Gastroesophageal sphincter (tissue), 3 donors: ENCODE results near the gene ALKBH2.
A peak's percentile ranks its signal among the peaks of the same experiment; 100 is the strongest.

ENCODE experiments used
- POLR2A ChIP-seq, 2 donors: fragments of 450-650 bp; IDR thresholded peaks; one replicate each; pipeline ENCODE4 v1.6.1; 2017; ENCODE audit warnings: antibody characterized with exemption in 2 of 2, mild to moderate bottlenecking in 2 of 2, moderate library complexity in 1 of 2
- TF ChIP-seq, protein P1 (sequence below), 4 experiments: fragments of 200-600 bp in 2 of 4; fragments of 450-650 bp in 2 of 4; sonication (generic) in 1 of 4; IDR thresholded peaks; one replicate each; pipeline ENCODE4 v1.5.1; 2017 to 2019; ENCODE audit warnings: antibody characterized with exemption in 4 of 4, mild to moderate bottlenecking in 2 of 4, moderate library complexity in 2 of 4

DNA sequence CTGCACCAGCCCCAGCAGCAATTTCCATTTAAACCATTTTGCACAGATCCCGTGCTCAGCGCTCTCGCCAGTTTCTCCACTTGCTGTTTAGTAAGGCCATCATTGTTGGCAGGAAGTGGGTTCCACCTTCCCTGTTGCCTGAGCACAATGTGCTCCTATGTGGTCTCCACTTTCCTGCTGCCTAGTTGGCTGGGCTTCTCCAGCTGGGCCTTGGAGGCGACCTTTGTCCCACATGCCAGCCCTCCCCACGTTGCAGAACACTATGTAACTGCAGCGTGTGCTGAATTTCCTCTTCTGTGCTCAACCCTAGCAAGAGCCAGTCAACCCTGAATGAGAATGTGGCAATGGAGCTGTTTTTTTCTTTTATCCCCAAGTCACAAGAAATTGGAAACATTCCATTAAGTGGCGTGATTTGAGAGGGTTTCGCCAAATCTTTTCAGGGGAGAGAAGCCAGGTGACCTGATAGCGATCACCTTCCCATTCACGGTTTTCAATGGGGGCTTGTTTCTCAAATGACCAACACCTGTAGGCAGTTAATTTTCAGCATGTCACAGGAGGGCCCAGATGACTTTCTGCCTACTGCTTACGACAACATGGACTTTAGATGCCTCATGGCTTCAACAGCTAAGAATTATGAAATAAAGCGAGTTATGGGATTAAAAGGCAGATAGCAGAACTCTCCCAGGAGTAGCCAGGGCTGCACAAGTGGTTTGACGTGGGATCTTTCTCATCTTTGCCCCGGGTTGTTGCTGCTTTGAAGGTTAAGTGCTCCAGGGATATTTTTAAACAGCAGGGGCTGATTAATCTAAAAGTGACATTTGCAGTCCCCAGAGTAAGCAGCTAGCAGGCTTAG is 22.7 kb upstream of the ALKBH2 start, which contains the start of gene ACACB:
- TF ChIP-seq POLR2A (IDR thresholded peaks at IDR 0.05): peak; percentile 3 to 11
- TF ChIP-seq, protein P1, sequence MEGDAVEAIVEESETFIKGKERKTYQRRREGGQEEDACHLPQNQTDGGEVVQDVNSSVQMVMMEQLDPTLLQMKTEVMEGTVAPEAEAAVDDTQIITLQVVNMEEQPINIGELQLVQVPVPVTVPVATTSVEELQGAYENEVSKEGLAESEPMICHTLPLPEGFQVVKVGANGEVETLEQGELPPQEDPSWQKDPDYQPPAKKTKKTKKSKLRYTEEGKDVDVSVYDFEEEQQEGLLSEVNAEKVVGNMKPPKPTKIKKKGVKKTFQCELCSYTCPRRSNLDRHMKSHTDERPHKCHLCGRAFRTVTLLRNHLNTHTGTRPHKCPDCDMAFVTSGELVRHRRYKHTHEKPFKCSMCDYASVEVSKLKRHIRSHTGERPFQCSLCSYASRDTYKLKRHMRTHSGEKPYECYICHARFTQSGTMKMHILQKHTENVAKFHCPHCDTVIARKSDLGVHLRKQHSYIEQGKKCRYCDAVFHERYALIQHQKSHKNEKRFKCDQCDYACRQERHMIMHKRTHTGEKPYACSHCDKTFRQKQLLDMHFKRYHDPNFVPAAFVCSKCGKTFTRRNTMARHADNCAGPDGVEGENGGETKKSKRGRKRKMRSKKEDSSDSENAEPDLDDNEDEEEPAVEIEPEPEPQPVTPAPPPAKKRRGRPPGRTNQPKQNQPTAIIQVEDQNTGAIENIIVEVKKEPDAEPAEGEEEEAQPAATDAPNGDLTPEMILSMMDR (IDR thresholded peaks at IDR 0.05): no peak
